H9 (cell line): ENCODE results near the gene SFMBT2. TPM values are rescaled to one million over a fixed set of nuclear protein-coding genes. Genes with fewer than 3 reads are reported as not detected.

ENCODE experiments used
- DNase-seq: peaks from one replicate; pipeline ENCODE4 v3.0.0-alpha.2; 2017
- H2AFZ ChIP-seq: one replicate; pipeline ENCODE4 v1.6.1; 2013; ENCODE audit warnings: mild to moderate bottlenecking, low read length, control low read depth, moderate library complexity
- H2AK5ac ChIP-seq: 2 replicates; pipeline ENCODE4 v1.6.1; 2013; ENCODE audit warnings: low read length, control low read depth, mixed read lengths; ENCODE audit not compliant: insufficient read length
- H2BK120ac ChIP-seq: one replicate; pipeline ENCODE4 v1.6.1; 2013; ENCODE audit warnings: low read depth, mild to moderate bottlenecking, low read length, control low read depth, inconsistent platforms; ENCODE audit not compliant: poor library complexity, severe bottlenecking
- H2BK12ac ChIP-seq: 2 replicates; pipeline ENCODE4 v1.6.1; 2013; ENCODE audit warnings: low read length, control low read depth, mixed read lengths, low read depth; ENCODE audit not compliant: insufficient read length
- H2BK15ac ChIP-seq: 2 replicates; pipeline ENCODE4 v1.6.1; 2013; ENCODE audit warnings: low read depth, low read length, control low read depth
- H2BK20ac ChIP-seq: one replicate; pipeline ENCODE4 v1.6.1; 2013; ENCODE audit warnings: low read depth, mild to moderate bottlenecking, low read length, control low read depth, inconsistent platforms; ENCODE audit not compliant: poor library complexity, severe bottlenecking
- H2BK5ac ChIP-seq: 2 replicates; pipeline ENCODE4 v1.6.1; 2013; ENCODE audit warnings: low read length, control low read depth, mixed read lengths; ENCODE audit not compliant: insufficient read length
- H3K14ac ChIP-seq: 2 replicates; pipeline ENCODE4 v1.6.1; 2013; ENCODE audit warnings: low read length, control low read depth; ENCODE audit not compliant: insufficient read depth
- H3K18ac ChIP-seq: 2 replicates; pipeline ENCODE4 v1.6.1; 2013; ENCODE audit warnings: low read depth, mild to moderate bottlenecking, mixed read lengths, low read length, control low read depth; ENCODE audit not compliant: insufficient read length
- H3K23ac ChIP-seq: 2 replicates; pipeline ENCODE4 v1.6.1; 2013; ENCODE audit warnings: low read length, control low read depth, mixed read lengths, low read depth; ENCODE audit not compliant: insufficient read length
- H3K23me2 ChIP-seq: 2 replicates; pipeline ENCODE4 v1.6.1; 2013; ENCODE audit warnings: low read depth, mild to moderate bottlenecking, mixed read lengths, low read length, control low read depth; ENCODE audit not compliant: insufficient read length, poor library complexity, severe bottlenecking
- H3K27ac ChIP-seq: 2 replicates; pipeline ENCODE4 v1.5.1; 2013; ENCODE audit warnings: low read length, control low read depth, mixed read lengths, low read depth; ENCODE audit not compliant: insufficient read length
- H3K27me3 ChIP-seq: 2 replicates; pipeline ENCODE4 v1.6.1; 2013; ENCODE audit warnings: low read length, control low read depth, inconsistent platforms; ENCODE audit not compliant: insufficient read depth
- H3K4ac ChIP-seq: 2 replicates; pipeline ENCODE4 v1.6.1; 2013; ENCODE audit warnings: low read depth, mild to moderate bottlenecking, control low read depth, inconsistent platforms, low read length, moderate library complexity
- H3K4me1 ChIP-seq: 2 replicates; pipeline ENCODE4 v1.6.1; 2013; ENCODE audit warnings: low read length, control low read depth, inconsistent platforms; ENCODE audit not compliant: insufficient read depth
- H3K4me2 ChIP-seq: 2 replicates; pipeline ENCODE4 v1.6.1; 2013; ENCODE audit warnings: low read length, control low read depth, mixed read lengths; ENCODE audit not compliant: insufficient read length, insufficient read depth
- H3K56ac ChIP-seq: 2 replicates; pipeline ENCODE4 v1.6.1; 2013; ENCODE audit warnings: low read depth, mild to moderate bottlenecking, mixed read lengths, low read length, control low read depth; ENCODE audit not compliant: insufficient read length
- H3K79me1 ChIP-seq: 2 replicates; pipeline ENCODE4 v1.6.1; 2013; ENCODE audit warnings: low read depth, mild to moderate bottlenecking, moderate library complexity, low read length, control low read depth, inconsistent platforms; ENCODE audit not compliant: insufficient read depth, poor library complexity, severe bottlenecking
- H3K79me2 ChIP-seq: 2 replicates; pipeline ENCODE4 v1.6.1; 2013; ENCODE audit warnings: low read length, control low read depth, inconsistent platforms; ENCODE audit not compliant: insufficient read depth
- H3K9ac ChIP-seq: 2 replicates; pipeline ENCODE4 v1.6.1; 2013; ENCODE audit warnings: low read length, control low read depth, mixed read lengths; ENCODE audit not compliant: insufficient read length; ENCODE audit errors: extremely low read depth
- H3K9me3 ChIP-seq: one replicate; pipeline ENCODE4 v1.6.1; 2013; ENCODE audit warnings: low read depth, low read length, inconsistent platforms; ENCODE audit not compliant: control insufficient read depth
- H3T11ph ChIP-seq: one replicate; pipeline ENCODE4 v1.6.1; 2013; ENCODE audit warnings: mild to moderate bottlenecking, low read length, control low read depth, inconsistent platforms
- H4K20me1 ChIP-seq: one replicate; pipeline ENCODE4 v1.6.1; 2013; ENCODE audit not compliant: control insufficient read depth, insufficient read length, insufficient read depth
- H4K5ac ChIP-seq: 2 replicates; pipeline ENCODE4 v1.6.1; 2013; ENCODE audit warnings: low read depth, mild to moderate bottlenecking, mixed read lengths, low read length, control low read depth; ENCODE audit not compliant: insufficient read length
- H4K8ac ChIP-seq: replicated peaks from 2 replicates; pipeline ENCODE4 v1.6.1; 2013; ENCODE audit warnings: low read length, control low read depth, mixed read lengths, low read depth; ENCODE audit not compliant: insufficient read length
- H4K91ac ChIP-seq: 2 replicates; pipeline ENCODE4 v1.6.1; 2013; ENCODE audit warnings: low read depth, mild to moderate bottlenecking, moderate library complexity, mixed read lengths, low read length, control low read depth; ENCODE audit not compliant: insufficient read length
- H3K27ac Mint-ChIP-seq, 3 experiments: 2 replicates in 2 of 3; 3 replicates in 1 of 3; pipeline ENCODE4 v1.8.0; 2020 to 2021; ENCODE audit warnings: mixed read lengths in 3 of 3, mild to moderate bottlenecking in 1 of 3, moderate library complexity in 1 of 3
- H3K27me3 Mint-ChIP-seq: 2 replicates; pipeline ENCODE4 v1.8.0; 2021; ENCODE audit warnings: low read depth, mild to moderate bottlenecking, moderate library complexity, mixed read lengths
- H3K36me3 Mint-ChIP-seq, 3 experiments: 2 replicates in 2 of 3; 3 replicates in 1 of 3; pipeline ENCODE4 v1.8.0; 2020 to 2021; ENCODE audit warnings: low read depth in 3 of 3, mixed read lengths in 3 of 3; ENCODE audit not compliant: insufficient read depth in 1 of 3
- H3K4me1 Mint-ChIP-seq, 2 experiments: 2 replicates each; pipeline ENCODE4 v1.8.0; 2020; ENCODE audit warnings: mixed read lengths in 2 of 2
- H3K4me3 Mint-ChIP-seq, 2 experiments: 2 replicates in 1 of 2; 3 replicates in 1 of 2; pipeline ENCODE4 v1.8.0; 2020 to 2021; ENCODE audit warnings: mild to moderate bottlenecking in 2 of 2, mixed read lengths in 2 of 2, moderate library complexity in 1 of 2
- H3K9me3 Mint-ChIP-seq, 2 experiments: 2 replicates in 1 of 2; 3 replicates in 1 of 2; pipeline ENCODE4 v1.8.0; 2020; ENCODE audit warnings: mild to moderate bottlenecking in 2 of 2, mixed read lengths in 2 of 2, moderate library complexity in 1 of 2
- total RNA-seq: library from RNA; stranded (reverse); gene quantifications from 2 replicates; pipeline ENCODE4 v1.2.1, GENCODE V29; 2021
- TF ChIP-seq, protein P1 (sequence below): fragments of 200-600 bp; sonication (generic); conservative IDR thresholded peaks from 3 replicates; pipeline ENCODE4 v1.8.0; 2021; ENCODE audit warnings: antibody characterized with exemption, mild to moderate bottlenecking

SFMBT2 gene
- total RNA-seq, 1 experiment from 2014 or later = 5.3 TPM

DNA sequence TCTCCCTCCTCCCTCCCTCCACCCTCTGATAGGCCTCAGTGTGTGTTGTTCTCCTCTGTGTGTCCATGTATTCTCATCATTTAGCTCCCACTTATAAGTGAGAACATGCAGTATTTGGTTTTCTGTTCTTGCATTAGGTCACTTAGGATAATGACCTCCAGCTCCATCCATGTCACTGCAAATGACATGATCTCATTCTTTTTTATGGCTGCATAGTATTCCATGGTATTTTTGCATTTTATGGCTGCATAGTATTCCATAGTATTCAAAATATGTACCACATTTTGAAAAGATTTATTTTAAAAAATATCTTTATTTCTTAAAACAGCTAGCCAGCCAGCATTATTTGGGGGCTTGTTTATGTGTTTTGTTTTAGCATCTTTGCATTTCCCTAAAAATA lies 275.6 kb downstream of the SFMBT2 start:
- Histone ChIP-seq H4K91ac (no peak overlapping the region), H4K8ac (no peak overlapping the region), H2BK5ac (no peak overlapping the region), H3K18ac (no peak overlapping the region), H3K4me1 (no peaks in the 10 kb centered on the region), H3K27ac (no peak overlapping the region), H2AK5ac (no peak overlapping the region), H3T11ph (no peak overlapping the region), H3K14ac (no peak overlapping the region), H2BK120ac (no peak overlapping the region), H3K56ac (no peak overlapping the region), H3K4ac (no peak overlapping the region), H3K79me2 (no peaks in the 10 kb centered on the region), H2AFZ (no peak overlapping the region), H3K79me1 (no peaks in the 10 kb centered on the region), H3K9me3 (no peaks in the 10 kb centered on the region), H4K5ac (no peak overlapping the region), H2BK12ac (no peak overlapping the region), H3K4me2 (no peak overlapping the region), H4K20me1 (no peaks in the 10 kb centered on the region), H3K27me3 (no peaks in the 10 kb centered on the region), H2BK20ac (no peak overlapping the region), H2BK15ac (no peak overlapping the region), H3K9ac (no peak overlapping the region), H3K23ac (no peak overlapping the region), H3K23me2 (no peaks in the 10 kb centered on the region)
- Mint-ChIP-seq H3K27ac (no peak overlapping the region), H3K27me3 (peaks cover 4% of the 10 kb centered on the region; the same call in 1 of the 2 replicates), H3K4me1 (no peaks in the 10 kb centered on the region), H3K4me3 (no peak overlapping the region), H3K36me3 (peaks cover 0 to 8% (median 6%) of the 10 kb centered on the region in 3 experiments; a peak in 2 of 7 replicates), H3K9me3 (peaks cover 8 to 10% of the 10 kb centered on the region in 2 experiments; a peak in 4 of 5 replicates)
- TF ChIP-seq, protein P1, sequence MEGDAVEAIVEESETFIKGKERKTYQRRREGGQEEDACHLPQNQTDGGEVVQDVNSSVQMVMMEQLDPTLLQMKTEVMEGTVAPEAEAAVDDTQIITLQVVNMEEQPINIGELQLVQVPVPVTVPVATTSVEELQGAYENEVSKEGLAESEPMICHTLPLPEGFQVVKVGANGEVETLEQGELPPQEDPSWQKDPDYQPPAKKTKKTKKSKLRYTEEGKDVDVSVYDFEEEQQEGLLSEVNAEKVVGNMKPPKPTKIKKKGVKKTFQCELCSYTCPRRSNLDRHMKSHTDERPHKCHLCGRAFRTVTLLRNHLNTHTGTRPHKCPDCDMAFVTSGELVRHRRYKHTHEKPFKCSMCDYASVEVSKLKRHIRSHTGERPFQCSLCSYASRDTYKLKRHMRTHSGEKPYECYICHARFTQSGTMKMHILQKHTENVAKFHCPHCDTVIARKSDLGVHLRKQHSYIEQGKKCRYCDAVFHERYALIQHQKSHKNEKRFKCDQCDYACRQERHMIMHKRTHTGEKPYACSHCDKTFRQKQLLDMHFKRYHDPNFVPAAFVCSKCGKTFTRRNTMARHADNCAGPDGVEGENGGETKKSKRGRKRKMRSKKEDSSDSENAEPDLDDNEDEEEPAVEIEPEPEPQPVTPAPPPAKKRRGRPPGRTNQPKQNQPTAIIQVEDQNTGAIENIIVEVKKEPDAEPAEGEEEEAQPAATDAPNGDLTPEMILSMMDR = no peak
- DNase-seq = no peak
